ENCODE measurements around the gene ARPP21.
A peak's percentile ranks its signal among the peaks of the same experiment; 100 is the strongest.

Gene ARPP21

GRCh38 chr3:35635926-35636683 lies 3.2 kb upstream of the ARPP21 start:
- Mint-ChIP-seq H3K9me3 (no peaks in the 10 kb centered on the region), H3K27me3 (peaks cover 26% of the 10 kb centered on the region), H3K27ac (no peak overlapping the region), H3K36me3 (no peaks in the 10 kb centered on the region), H3K4me3 (no peak overlapping the region), H3K4me1 (no peaks in the 10 kb centered on the region)

GRCh38 chr3:35638251-35638979 lies 910 bp upstream of the ARPP21 start:
- Mint-ChIP-seq H3K36me3 (no peaks in the 10 kb centered on the region), H3K4me3 (peak overlapping the region; percentile 42), H3K9me3 (no peaks in the 10 kb centered on the region), H3K27me3 (peaks cover 34% of the 10 kb centered on the region), H3K4me1 (no peaks in the 10 kb centered on the region), H3K27ac (no peak overlapping the region)

- Mint-ChIP-seq H3K4me1 (no peaks in the 10 kb centered on the region), H3K4me3 (peak overlapping the region; percentile 42), H3K9me3 (no peaks in the 10 kb centered on the region), H3K27ac (no peak overlapping the region), H3K27me3 (peaks cover 34% of the 10 kb centered on the region), H3K36me3 (no peaks in the 10 kb centered on the region)
Measured at GRCh38 chr3:35638980-35639253, 408 bp upstream of the ARPP21 start.

- H3K4me3 Mint-ChIP-seq = no peak overlapping the region
- H3K4me1 Mint-ChIP-seq = no peaks in the 10 kb centered on the region
- H3K9me3 Mint-ChIP-seq = no peaks in the 10 kb centered on the region
- H3K27ac Mint-ChIP-seq = no peak overlapping the region
- H3K27me3 Mint-ChIP-seq = peaks cover 34% of the 10 kb centered on the region
- H3K36me3 Mint-ChIP-seq = no peaks in the 10 kb centered on the region
Measured at GRCh38 chr3:35640190-35641165, 1.2 kb downstream of the ARPP21 start.

GRCh38 chr3:35641331-35641730 lies 2.0 kb downstream of the ARPP21 start:
- Mint-ChIP-seq H3K4me3 (no peak overlapping the region), H3K27me3 (peaks cover 34% of the 10 kb centered on the region)

GRCh38 chr3:35641920-35642527 lies 2.7 kb downstream of the ARPP21 start:
- Mint-ChIP-seq H3K4me1 (no peaks in the 10 kb centered on the region), H3K27me3 (peaks cover 34% of the 10 kb centered on the region), H3K27ac (no peak overlapping the region), H3K4me3 (no peak overlapping the region), H3K9me3 (no peaks in the 10 kb centered on the region), H3K36me3 (no peaks in the 10 kb centered on the region)

More at GRCh38 chr3:35641331-35641730, 2.0 kb downstream of the ARPP21 start:
- H3K4me1 Mint-ChIP-seq = no peaks in the 10 kb centered on the region
- H3K27ac Mint-ChIP-seq = no peak overlapping the region
- no peaks in the 10 kb centered on the region for H3K36me3 Mint-ChIP-seq
- no peaks in the 10 kb centered on the region for H3K9me3 Mint-ChIP-seq

GRCh38 chr3:35643495-35643894 lies 4.2 kb downstream of the ARPP21 start:
- no peaks in the 10 kb centered on the region for H3K36me3 Mint-ChIP-seq

GRCh38 chr3:35644451-35644850 lies 5.1 kb downstream of the ARPP21 start:
- H3K27me3 Mint-ChIP-seq = peaks cover 22% of the 10 kb centered on the region
- H3K27ac Mint-ChIP-seq = no peak overlapping the region
- H3K4me3 Mint-ChIP-seq = no peak overlapping the region
- no peaks in the 10 kb centered on the region for H3K4me1 Mint-ChIP-seq
- H3K9me3 Mint-ChIP-seq = no peaks in the 10 kb centered on the region
- no peaks in the 10 kb centered on the region for H3K36me3 Mint-ChIP-seq

More at GRCh38 chr3:35643495-35643894, 4.2 kb downstream of the ARPP21 start:
- Mint-ChIP-seq H3K9me3 (no peaks in the 10 kb centered on the region), H3K27me3 (peaks cover 26% of the 10 kb centered on the region), H3K4me3 (no peak overlapping the region), H3K4me1 (no peaks in the 10 kb centered on the region), H3K27ac (no peak overlapping the region)

- Mint-ChIP-seq H3K27me3 (peaks cover 16% of the 10 kb centered on the region), H3K4me1 (no peaks in the 10 kb centered on the region), H3K27ac (no peak overlapping the region), H3K4me3 (no peak overlapping the region), H3K36me3 (no peaks in the 10 kb centered on the region), H3K9me3 (no peaks in the 10 kb centered on the region)
Measured at GRCh38 chr3:35645189-35645588, 5.9 kb downstream of the ARPP21 start.

- Mint-ChIP-seq H3K9me3 (no peaks in the 10 kb centered on the region), H3K4me3 (no peak overlapping the region), H3K36me3 (no peaks in the 10 kb centered on the region), H3K27ac (no peak overlapping the region), H3K27me3 (peaks cover 9% of the 10 kb centered on the region), H3K4me1 (no peaks in the 10 kb centered on the region)
Measured at GRCh38 chr3:35646081-35646480, 6.8 kb downstream of the ARPP21 start.

GRCh38 chr3:35647461-35647860 lies 8.1 kb downstream of the ARPP21 start:
- no peak overlapping the region for H3K4me3 Mint-ChIP-seq
- no peak overlapping the region for H3K27ac Mint-ChIP-seq
- peaks cover 4% of the 10 kb centered on the region for H3K27me3 Mint-ChIP-seq
- no peaks in the 10 kb centered on the region for H3K9me3 Mint-ChIP-seq
- H3K4me1 Mint-ChIP-seq = no peaks in the 10 kb centered on the region
- H3K36me3 Mint-ChIP-seq = no peaks in the 10 kb centered on the region

GRCh38 chr3:35648347-35648746 lies 9.0 kb downstream of the ARPP21 start:
- Mint-ChIP-seq H3K4me1 (no peaks in the 10 kb centered on the region), H3K9me3 (no peaks in the 10 kb centered on the region), H3K36me3 (no peaks in the 10 kb centered on the region), H3K27me3 (peaks cover 1% of the 10 kb centered on the region), H3K27ac (no peak overlapping the region), H3K4me3 (no peak overlapping the region)

- H3K9me3 Mint-ChIP-seq = no peaks in the 10 kb centered on the region
- H3K4me1 Mint-ChIP-seq = no peaks in the 10 kb centered on the region
- peaks cover 3% of the 10 kb centered on the region for H3K27me3 Mint-ChIP-seq
- H3K4me3 Mint-ChIP-seq = no peak overlapping the region
- no peaks in the 10 kb centered on the region for H3K36me3 Mint-ChIP-seq
- no peak overlapping the region for H3K27ac Mint-ChIP-seq
Measured at GRCh38 chr3:35649405-35649804, 10.1 kb downstream of the ARPP21 start.

GRCh38 chr3:35651426-35651825 lies 12.1 kb downstream of the ARPP21 start:
- Mint-ChIP-seq H3K9me3 (no peaks in the 10 kb centered on the region), H3K27ac (no peak overlapping the region), H3K4me3 (no peak overlapping the region), H3K36me3 (no peaks in the 10 kb centered on the region), H3K27me3 (peaks cover 3% of the 10 kb centered on the region), H3K4me1 (no peaks in the 10 kb centered on the region)

GRCh38 chr3:35651851-35652250 lies 12.5 kb downstream of the ARPP21 start:
- Mint-ChIP-seq H3K36me3 (no peaks in the 10 kb centered on the region), H3K4me1 (no peaks in the 10 kb centered on the region), H3K4me3 (no peak overlapping the region)

More at GRCh38 chr3:35651851-35652250, 12.5 kb downstream of the ARPP21 start:
- Mint-ChIP-seq H3K9me3 (no peaks in the 10 kb centered on the region), H3K27ac (no peak overlapping the region), H3K27me3 (peaks cover 3% of the 10 kb centered on the region)

Measured in activated naive CD4-positive, alpha-beta T cell treated with anti-CD3 and anti-CD28 coated beads, Interleukin-2, amount 50 U/mL, for 24 hours (primary cell).